OCI-M1 (cell line): ENCODE data around the gene BRIP1.
"Not testable (repeated sequence)": the region's sequence is repeated elsewhere in the genome, so short reads cannot be mapped to it uniquely, and the experiment has no call there.

Experiments used
- DNase-seq: peaks from one replicate; lab custom pipeline; 2025; lab: John Stamatoyannopoulos, UW

The BRIP1 gene

DNA sequence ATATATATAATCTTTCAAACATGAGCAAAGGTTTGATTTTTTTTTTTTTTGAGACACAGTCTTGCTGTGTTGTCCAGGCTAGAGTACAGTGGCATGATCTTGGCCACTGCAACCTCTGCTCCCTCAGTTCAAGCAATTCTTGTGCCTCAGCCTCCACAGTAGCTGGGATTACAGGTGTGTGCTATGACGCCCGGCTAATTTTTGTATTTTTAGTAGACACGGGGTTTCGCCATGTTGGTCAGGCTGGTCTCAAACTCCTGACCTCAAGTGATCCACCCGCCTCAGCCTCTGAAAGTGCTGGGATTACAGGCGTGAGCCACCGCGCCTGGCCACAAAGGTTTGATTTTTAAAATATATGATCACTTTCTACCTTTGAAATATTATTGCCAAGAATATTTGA is 135.5 kb downstream of the BRIP1 start:
- DNase-seq = not testable (repeated sequence)

DNA sequence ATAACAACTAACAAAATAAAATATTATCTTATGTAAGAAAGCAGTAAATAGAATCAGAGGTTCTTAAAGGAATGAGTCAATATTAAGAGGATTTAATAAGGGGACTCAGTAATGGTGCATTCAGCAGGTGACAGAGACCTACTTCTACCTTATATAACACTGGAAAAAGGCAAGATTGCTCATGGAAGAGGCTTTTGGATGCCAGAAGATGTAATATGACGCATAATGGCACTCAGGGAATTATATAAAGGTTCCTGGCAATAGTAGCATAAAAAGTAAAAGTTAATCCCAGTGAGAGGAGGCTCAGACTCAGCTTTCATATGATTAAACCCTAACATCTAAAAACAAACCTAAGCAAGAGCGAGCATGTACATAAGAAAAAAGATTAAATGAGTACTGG is 136.4 kb downstream of the BRIP1 start:
- DNase-seq = no peak

DNA sequence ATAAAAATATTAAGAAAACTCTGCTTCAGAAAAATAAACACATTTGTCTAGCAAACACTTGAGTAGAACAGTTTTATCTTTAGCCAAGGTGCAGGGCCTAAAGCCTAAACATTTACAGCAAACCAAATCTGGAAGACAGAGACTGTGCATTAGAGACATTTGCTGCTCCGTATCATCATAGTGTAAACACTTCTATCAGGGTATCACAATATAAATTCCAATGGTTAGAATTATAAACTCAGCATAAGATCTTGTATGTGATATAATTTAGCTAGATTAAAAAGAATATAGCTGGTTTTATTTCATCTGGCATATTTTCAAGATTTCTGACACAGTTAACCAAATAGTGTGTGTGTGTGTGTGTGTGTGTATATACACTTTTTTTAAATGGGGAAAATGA is 138.6 kb downstream of the BRIP1 start:
- no peak for DNase-seq

DNA sequence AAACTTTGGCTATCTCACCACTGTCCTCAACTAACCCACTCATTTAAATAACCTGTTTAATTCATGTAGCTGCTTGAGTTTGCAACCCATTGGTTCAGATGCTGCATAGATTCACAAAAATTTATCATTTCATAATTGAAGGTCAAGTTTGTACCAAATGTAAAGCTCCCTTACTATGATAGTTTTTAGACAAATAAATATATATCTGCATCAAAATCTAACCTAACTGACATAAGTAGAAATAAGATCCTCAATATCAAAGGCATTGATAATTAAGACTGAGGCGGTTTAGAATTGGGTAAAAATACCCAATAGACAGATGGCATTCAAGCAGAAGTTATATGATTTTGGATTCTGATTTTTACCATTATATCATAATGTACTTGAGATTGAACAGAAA is 139.4 kb downstream of the BRIP1 start:
- DNase-seq = no peak

DNA sequence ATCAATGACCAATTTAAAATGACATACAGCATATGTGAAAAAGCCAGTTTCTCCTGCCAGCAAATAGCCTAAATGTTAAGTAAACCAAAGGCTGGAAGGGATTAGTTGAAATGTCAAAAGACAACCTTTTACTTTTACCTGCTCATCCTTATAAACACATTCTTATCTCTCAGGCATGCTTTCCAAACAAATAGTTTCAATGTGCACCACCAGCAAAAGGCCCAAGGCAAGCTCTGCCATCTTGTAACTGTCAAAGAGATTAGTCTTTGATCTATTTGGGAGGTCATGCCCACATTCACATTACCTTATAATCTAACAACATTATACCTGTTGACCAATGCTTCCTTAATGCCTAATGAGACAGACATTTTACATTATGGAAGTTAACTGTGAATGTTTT is 140.1 kb downstream of the BRIP1 start:
- DNase-seq = no peak

DNA sequence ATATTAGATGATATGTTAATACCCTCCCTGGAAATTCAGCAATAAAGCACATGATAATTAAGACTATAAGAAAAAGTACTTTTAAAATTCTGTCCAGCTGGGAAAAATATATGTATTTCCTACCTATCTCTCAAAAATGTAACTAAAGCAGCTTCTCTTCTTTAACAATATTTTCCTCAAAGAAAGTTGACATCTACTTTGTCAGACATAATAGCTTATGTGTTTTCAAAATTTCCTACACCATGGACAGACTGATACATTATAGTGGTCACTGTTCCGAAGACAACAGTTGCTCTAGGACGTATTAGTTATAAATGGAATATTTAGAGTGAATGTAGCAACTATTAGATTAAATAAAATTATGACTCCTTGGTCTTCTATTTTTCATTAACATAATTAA is 140.9 kb downstream of the BRIP1 start:
- DNase-seq = no peak

DNA sequence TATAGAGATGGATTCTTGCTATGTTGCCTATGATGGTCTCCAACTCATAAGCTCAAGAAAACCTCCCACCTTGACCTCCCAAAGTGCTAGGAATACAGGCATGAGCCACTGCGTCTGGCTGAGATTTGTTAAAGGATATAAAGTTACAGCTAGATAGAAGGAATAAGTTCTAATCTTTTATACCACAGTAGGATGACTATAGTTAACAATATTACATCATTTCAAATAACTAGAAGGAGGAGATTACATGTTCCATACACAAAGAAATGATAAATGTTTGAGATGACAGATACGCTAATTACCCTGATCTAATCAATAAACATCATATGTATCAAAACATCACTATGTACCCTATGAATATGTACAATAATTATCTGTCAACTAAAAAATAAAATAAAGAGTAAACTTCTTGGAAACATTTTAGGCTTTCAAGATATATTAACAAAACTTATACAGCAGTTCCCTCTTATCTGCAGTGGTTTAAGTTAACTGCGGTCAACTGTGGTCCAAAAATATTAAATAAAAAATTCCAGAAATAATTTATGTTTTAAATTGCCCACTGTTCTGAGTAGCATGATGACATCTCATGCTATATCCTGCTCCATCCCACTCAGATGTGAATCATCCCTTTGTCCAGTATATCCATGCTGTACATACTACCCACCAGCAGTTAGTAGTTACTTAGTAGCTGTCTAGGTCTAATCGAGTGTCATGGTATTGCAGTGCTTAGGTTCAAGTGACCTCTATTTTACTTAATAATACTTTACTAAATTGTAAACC is 143.1 kb downstream of the BRIP1 start:
- DNase-seq = no peak

DNA sequence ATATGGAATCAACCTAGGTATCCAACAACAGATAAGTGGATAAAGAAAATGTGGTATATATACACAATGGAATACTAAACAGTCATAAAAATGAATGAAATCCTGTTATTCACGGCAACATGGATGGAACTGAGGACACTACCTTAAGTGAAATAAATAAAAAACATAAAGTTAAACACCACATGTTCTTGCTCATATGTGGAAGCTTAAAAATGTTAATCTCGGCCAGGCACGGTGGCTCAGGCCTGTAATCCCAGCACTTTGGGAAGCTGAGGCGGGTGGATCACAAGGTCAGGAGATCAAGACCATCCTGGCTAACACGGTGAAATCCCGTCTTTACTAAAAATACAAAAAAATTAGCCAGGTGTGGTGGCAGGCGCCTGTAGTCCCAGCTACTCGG is 144.1 kb downstream of the BRIP1 start:
- DNase-seq = not testable (repeated sequence)

DNA sequence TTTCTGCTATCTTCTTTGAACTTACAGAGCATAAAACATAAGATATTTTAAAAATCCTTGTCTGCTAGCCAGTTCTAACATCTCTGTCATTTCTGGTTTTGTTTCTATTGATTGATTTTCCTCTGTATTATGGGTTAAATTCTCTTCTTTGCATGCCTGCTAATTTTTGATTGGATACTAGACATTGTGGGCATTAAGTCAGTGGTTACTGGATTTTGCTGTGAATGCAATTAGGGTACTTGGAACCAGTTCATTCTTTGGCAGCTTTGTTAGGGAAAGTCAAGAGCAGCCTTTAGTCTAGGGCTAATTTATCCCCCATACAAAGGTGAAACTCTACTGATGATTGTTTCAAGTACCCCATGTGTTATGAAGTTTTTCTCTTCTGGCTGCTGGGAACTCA is 145.3 kb downstream of the BRIP1 start:
- DNase-seq = no peak

DNA sequence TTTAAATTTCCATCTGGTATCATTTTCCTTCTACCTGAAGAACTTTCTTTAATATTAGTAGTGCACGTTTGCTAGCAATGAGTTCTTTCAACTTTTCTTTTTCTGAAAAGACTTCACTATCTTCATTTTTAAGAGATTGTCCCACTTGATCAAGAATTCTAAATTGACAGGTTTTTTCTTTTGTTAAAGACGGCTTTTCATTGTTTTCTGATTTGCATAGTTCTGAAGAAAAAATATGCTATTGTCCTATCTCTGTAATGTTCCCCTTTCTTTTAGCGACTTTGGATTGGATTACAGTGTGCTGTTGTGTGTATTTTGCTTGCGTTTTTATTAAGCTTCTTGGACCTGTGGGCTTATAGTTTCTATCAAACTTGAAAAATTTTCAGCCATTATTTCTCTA is 146.0 kb downstream of the BRIP1 start:
- DNase-seq = no peak

DNA sequence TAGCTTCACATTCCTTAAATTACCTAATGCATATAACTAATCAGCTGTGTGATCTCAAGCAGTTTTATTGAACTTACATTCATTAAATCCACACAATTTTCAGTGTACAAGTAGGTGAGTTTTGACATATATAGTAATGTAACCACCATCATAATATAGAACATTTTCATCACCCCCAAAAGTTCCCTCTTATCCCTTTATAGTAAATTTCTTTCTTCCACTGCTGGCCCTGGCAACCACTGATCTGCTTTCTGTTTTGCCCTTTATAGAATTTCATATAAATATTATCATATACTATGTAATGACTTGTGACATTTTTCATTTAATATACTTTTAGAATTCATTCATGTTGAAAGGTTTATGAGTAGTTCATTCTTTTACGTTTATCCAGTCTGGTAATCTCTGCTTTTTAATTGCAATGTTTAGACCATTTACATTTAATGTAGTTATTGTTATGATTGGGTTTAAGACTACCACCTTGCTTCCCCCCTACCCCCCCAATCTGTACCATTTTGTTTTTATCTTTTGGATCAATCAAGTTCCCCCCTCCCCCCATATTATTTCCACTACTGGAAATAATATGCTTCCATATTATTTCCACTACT is 147.0 kb downstream of the BRIP1 start:
- no peak for DNase-seq

DNA sequence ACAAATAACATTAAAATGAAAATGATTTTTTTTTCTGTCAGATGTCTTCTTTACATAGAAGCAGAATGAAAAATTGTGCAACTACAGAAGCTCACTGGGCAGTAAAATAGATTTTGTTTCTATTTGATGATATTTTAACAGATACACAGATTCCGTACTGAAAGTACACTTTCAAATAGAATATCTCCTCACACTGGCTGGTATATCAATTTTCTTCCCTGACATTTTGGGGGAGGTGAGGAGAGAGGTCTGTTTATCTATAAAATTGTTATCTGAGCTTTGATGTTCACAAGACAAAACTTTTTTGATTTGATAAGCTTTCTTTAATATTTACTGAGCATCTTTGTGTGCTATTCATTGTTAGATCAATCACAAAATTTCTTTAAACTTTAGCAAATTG is 148.0 kb downstream of the BRIP1 start:
- no peak for DNase-seq

DNA sequence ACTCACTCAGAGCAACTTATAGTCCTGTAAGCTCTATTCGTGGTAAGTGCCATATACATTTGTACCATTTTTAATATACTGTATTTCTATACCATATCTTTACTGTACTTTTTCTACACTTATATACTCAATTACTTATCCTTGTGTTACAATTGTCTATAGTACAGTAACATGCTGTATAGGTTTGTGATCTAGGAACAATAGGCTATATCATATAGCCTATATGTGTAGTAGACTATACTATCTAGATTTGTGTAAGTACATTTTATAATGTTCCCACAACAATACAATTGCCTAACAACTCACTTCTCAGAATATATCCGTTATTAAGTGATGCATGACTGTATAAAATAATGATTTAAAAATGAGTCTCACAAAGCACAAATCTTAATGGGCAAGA is 149.0 kb downstream of the BRIP1 start:
- no peak for DNase-seq

DNA sequence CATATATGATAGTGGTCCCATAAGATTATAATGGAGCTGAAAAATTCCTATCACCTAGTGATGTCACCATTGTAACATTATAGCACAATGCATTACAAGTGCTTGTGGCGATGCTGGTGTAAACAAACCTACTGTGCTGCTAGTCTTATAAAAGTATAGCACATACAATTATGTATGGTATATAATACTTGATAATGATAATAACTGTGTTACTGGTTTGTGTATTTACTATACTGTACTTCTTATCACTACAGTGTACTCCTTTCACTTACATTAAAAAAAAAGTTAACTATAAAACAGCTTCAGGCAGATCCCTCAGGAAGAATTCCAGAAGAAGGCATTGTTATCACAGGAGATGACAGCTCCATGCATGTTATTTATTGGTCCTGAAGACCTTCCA is 150.3 kb downstream of the BRIP1 start:
- DNase-seq = no peak

DNA sequence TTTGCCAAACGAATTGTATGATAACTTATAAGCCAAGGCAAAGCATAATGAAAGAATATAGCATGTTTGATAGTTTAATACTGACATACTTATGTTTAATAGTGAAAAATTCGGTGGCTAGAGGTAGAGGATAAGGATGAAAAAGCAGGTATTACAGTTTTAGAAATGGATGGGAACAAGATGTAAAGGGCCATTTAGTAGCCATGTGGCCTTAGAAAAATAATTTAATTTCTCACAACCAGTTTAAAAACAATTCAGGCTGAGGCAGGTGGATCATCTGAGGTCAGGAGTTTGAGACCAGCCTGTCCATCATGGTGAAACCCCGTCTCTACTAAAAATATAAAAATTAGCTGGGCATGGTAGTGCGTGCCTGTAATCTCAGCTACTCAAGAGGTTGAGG is 152.8 kb downstream of the BRIP1 start:
- no peak for DNase-seq

DNA sequence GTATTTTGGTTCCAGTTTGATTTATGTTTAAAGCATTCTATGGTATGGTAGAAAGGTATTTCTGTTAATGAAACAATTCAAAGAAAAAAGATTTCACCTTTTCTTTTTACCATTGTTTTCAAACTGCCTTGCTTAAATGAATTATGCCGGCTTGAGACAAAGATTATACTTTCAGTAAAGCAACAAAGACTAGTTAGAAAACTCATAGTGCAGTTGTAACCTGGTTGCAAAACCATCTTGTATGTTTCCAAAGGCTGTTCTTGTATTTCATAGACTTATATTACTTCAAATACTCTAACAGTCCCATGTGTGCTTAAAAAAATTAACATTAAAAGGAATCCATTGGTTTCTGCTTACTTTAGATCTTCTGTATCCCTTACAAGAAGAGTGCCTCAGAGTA is 153.8 kb downstream of the BRIP1 start:
- DNase-seq = no peak

DNA sequence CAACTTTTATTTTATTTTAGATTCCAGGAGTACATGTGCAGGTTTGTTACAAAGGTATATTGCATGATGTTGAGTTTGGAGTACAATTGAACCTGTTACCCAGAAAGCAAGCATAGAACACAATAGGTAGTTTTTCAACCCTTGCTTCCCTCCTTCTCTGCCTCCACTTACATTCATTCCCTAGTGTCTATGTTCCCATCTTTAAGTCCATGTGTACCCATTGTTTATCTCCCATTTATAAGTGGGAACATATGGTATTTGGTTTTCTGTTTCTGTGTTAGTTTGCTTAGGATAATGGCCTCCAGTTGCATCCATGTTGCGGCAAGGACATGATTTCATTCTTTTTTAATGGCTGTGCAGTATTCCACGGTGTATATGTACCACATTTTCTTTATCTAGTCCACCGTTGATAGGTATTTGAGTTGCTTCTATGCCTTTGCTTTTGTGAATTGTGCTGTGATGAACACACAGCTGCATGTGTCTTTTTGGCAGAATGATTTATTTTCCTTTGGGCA is 158.3 kb downstream of the BRIP1 start:
- DNase-seq = no peak

DNA sequence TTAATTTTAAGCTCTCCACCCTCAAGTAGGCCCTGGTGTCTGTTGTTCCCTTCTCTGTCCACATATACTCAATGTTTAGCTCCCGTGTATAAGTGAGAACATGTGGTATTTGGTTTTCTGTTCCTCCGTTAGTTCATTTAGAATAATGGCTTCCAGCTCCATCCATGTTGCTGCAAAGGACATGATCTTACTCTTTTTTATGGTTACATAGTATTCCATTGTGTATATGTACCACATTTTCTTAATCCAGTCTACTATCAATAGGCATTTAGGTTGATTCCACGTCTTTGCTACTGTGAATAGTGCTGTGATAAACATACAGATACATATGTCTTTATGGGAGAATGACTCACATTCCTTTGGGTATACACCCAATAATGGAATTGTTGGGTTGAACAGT is 160.9 kb downstream of the BRIP1 start:
- no peak for DNase-seq

DNA sequence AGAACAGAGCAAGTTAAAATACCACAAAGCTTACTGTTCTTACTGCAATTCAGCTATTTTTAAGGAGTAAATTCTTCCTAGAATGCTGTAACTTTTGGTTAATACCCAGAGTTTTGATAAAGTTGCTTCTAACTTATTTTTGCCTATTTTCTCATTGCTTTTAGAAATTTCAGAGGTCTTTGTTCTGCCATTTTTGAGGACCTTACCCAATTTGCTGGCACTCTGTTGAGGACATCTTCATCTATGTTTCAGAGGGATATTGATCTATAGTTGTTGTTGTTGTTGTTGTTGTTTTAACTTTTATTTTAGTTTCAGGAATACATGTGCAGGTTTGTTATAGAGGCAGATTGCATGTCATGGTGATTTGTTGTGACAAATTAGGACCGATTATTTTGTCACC is 161.3 kb downstream of the BRIP1 start:
- DNase-seq = no peak

DNA sequence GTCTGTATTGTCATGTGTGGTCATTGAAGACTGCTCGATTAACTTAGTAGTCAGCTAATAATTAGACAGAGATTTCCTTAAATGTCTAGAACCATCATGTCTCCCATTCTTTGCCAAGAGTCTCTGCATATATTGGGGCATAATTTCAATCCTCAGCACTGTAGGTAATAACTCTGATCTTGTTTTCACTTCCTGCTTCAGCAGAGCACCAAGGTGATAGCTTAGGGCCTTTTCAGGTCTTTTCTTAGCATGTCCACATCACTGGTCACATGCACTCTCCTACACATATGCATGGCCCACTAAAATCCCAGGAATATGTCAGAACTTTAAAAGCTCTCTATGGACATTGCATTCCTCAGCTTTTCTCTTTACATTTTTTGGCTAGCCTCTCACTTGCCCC is 162.0 kb downstream of the BRIP1 start:
- DNase-seq = no peak

DNA sequence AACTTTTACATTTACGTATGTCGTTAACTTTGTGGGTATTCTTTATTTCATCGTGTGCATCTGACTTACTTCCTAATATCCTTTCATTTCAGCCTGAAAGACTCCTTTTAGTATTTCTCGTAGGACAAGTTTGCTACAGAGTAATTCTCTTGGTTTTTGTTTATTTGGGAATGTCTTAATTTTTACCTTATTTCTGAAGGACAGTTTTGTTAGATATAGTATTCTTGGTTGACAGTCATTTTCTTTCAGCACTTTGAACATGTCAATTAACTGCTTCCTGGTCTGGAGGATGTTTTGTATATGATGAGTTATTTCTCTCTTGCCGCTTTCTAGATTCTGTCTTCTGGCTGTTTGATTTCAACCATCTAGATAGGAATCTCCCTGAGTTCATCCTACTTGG is 163.1 kb downstream of the BRIP1 start:
- peak; percentile 8 for DNase-seq

DNA sequence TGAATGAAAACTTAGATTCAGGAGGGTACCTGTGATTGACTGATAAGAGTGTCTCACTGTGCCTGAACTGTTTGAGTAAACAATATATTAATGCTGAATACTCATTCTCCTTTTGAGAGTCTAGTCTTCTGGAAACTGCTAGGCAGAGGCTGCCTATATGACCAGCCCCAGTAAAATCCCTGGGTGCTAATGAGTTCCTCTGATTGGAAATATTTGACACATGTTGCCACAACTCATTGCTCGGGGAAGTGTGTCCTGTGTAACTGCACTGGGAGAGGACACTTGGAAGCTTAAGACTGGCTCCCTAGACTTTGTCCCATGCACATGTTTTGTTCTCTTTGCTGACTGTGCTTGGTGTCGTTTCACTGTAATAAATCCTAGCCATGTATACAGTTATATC is 163.6 kb downstream of the BRIP1 start:
- DNase-seq = no peak

DNA sequence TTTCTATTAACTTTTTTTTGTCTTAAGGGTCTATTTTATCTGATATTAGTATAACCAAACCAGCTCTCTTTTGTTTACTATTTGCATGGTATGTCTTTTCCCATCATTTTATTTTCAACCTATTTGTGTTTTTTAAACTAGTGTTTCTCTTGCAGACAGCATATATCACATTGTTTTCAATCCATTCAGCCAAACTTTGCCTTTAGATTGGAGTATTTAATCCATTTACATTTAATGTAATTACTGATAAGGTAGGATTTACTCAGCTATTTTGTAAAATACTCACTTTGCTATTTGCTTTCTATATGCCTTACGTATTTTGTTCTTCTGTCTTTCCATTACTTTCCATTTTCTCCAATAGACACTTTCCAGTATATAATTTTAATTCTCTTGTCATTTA is 164.3 kb downstream of the BRIP1 start:
- DNase-seq = no peak

DNA sequence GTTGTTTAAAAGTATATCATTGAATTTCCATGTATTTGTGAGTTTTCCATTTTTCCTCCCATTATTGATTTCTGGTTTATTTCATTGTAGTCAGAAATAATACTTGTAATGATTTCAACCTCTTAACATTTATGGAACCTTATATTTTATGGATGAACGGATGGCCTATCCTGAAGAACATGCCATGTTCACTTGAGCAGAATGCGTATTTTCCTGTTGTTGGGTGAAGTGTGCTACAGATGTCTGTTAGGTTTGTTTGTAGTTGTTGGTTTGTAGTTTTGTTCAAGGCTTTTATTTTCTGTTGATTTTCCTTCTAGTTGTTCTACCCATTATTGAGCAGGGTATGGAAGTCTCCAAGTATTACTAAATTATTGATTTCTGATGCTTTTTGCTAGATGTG is 165.1 kb downstream of the BRIP1 start:
- DNase-seq = no peak
